GM23248 (cell line): ENCODE data around the gene DIP2C. TPM values are rescaled to one million over a fixed set of nuclear protein-coding genes. Genes with fewer than 3 reads are reported as not detected.

Experiments used
- DNase-seq: peaks from one replicate; pipeline ENCODE4 v3.0.0-alpha.2; 2015
- H2AFZ ChIP-seq: fragments of 200-600 bp; sonication (generic); 2 replicates; pipeline ENCODE4 v1.6.1; 2016; ENCODE audit warnings: antibody characterized with exemption
- H3F3A ChIP-seq: fragments of 200-600 bp; sonication (generic); 2 replicates; pipeline ENCODE4 v1.6.1; 2016; ENCODE audit warnings: mild to moderate bottlenecking, antibody characterized with exemption, mixed run types; ENCODE audit not compliant: insufficient read depth
- H3K27ac ChIP-seq: fragments of 200-600 bp; sonication (generic); 2 replicates; pipeline ENCODE4 v1.5.1; 2016; ENCODE audit warnings: mild to moderate bottlenecking
- H3K27me3 ChIP-seq: fragments of 200-600 bp; sonication (generic); replicated peaks from 2 replicates; pipeline ENCODE4 v1.6.1; 2016; ENCODE audit warnings: mild to moderate bottlenecking; ENCODE audit not compliant: insufficient read depth
- H3K36me3 ChIP-seq: fragments of 200-600 bp; sonication (generic); 2 replicates; pipeline ENCODE4 v1.6.1; 2016; ENCODE audit warnings: low read depth, mild to moderate bottlenecking
- H3K4me1 ChIP-seq: fragments of 200-600 bp; sonication (generic); 2 replicates; pipeline ENCODE4 v1.6.1; 2016; ENCODE audit warnings: mild to moderate bottlenecking; ENCODE audit not compliant: insufficient read depth
- H3K4me2 ChIP-seq: fragments of 200-600 bp; sonication (generic); one replicate; pipeline ENCODE4 v1.6.1; 2016; ENCODE audit warnings: mild to moderate bottlenecking; ENCODE audit not compliant: unreplicated experiment
- H3K4me3 ChIP-seq: fragments of 200-600 bp; sonication (generic); 2 replicates; pipeline ENCODE4 v1.5.1; 2016; ENCODE audit warnings: mild to moderate bottlenecking
- H3K79me2 ChIP-seq: fragments of 200-600 bp; sonication (generic); 2 replicates; pipeline ENCODE4 v1.6.1; 2016; ENCODE audit warnings: mild to moderate bottlenecking; ENCODE audit not compliant: insufficient read depth
- H3K9ac ChIP-seq: fragments of 200-600 bp; sonication (generic); 2 replicates; pipeline ENCODE4 v1.6.1; 2016; ENCODE audit warnings: mild to moderate bottlenecking
- H3K9me2 ChIP-seq: fragments of 200-600 bp; sonication (generic); 2 replicates; pipeline ENCODE4 v1.6.1; 2016; ENCODE audit warnings: mixed run types, mild to moderate bottlenecking, moderate library complexity; ENCODE audit not compliant: insufficient read depth
- H3K9me3 ChIP-seq: fragments of 200-600 bp; sonication (generic); one replicate; pipeline ENCODE4 v1.6.1; 2017; ENCODE audit warnings: low read depth
- H4K20me1 ChIP-seq: fragments of 200-600 bp; sonication (generic); 2 replicates; pipeline ENCODE4 v1.6.0; 2016; ENCODE audit not compliant: insufficient read depth
- EZH2 ChIP-seq: fragments of 200-600 bp; sonication (generic); IDR thresholded peaks from 2 replicates; pipeline ENCODE4 v1.6.1; 2018; ENCODE audit warnings: antibody characterized with exemption, mild to moderate bottlenecking; ENCODE audit not compliant: insufficient read depth, poor library complexity, severe bottlenecking
- EZH2phosphoT487 ChIP-seq: fragments of 200-600 bp; sonication (generic); IDR thresholded peaks from 2 replicates; pipeline ENCODE4 v1.6.1; 2018; ENCODE audit warnings: antibody characterized with exemption, moderate library complexity, mild to moderate bottlenecking, low read depth; ENCODE audit not compliant: insufficient read depth
- WGBS, 2 experiments: methylation state at CpG; one replicate each; pipeline ENCODE4 v1.1.6; 2015 to 2017; ENCODE audit warnings: low lambda C conversion rate in 2 of 2, low coverage in 1 of 2; ENCODE audit errors: missing lambda C conversion rate in 2 of 2; 5-methylcytosine and 5-hydroxymethylcytosine counted together
- in situ Hi-C: fragments of 300-500 bp; cut with MboI; formaldehyde crosslinking; loops from 2 replicates; pipeline ENCODE4 v1.15.0; 2020
- polyA plus RNA-seq: library from polyadenylated mRNA; unstranded; fragments of >200 nt; fragmentation: Nextera tagmentation; extraction: Ambion mirVana; gene quantifications from 2 replicates; pipeline ENCODE4 v1.2.1, GENCODE V29; 2016
- total RNA-seq: library from RNA; depleted of rRNA; stranded (reverse); fragments of >200 nt; shearing (Covaris generic); gene quantifications from 2 replicates; pipeline ENCODE4 v1.2.3, GENCODE V29; 2014

The DIP2C gene
- total and polyA plus RNA-seq, 2 experiments from 2014 or later, result 12.0 to 13.1 TPM

DNA sequence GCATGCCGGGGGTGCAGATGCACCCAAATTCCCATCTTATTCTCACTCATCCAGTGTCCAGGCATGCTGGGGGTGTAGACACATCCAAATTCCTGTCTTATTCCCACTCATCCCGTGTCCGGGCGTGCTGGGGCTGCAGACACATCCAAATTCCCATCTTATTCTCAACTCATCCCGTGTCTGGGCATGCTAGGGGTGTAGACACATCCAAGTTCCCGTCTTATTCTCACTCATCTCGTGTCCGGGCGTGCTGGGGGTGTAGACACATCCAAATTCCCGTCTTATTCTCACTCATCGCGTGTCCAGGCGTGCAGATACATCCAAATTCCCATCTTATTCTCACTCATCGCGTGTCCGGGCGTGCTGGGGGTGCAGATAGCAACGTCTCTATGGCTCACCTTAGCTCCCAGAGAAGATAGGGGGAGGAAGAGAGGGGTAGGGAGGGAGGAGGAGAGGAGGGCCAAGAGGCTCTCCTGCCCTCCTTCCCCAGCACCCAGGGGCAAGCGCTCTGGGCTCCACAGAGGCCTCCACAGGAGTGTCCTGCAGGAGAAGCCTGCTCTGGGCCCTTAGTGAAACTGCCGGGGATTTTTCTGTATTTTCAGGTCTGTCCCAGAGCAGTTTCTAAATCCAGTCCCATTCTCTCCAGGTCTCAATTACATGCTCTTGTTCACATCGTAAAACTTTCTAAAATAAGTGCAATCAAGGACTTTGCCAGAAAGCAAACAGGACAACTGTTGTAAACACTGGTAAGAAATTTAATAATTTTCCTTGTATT lies 210.8 kb downstream of the DIP2C start:
- H2AFZ ChIP-seq, result no peak overlapping the region
- no peaks in the 10 kb centered on the region for H3K9me3 ChIP-seq
- no peaks in the 10 kb centered on the region for H3K4me1 ChIP-seq
- H3K4me3 ChIP-seq, result no peak overlapping the region
- TF ChIP-seq EZH2phosphoT487 (no peak), EZH2 (no peak)
- no peak overlapping the region for H3K27ac ChIP-seq
- H4K20me1 ChIP-seq, result no peaks in the 10 kb centered on the region
- in situ Hi-C loops, result no loop called here
- H3K27me3 ChIP-seq, result no peaks in the 10 kb centered on the region
- H3K36me3 ChIP-seq, result no peaks in the 10 kb centered on the region
- H3K9ac ChIP-seq, result no peak overlapping the region
- H3K4me2 ChIP-seq, result no peak overlapping the region
- WGBS, 2 experiments, result 88 to 90% methylated on average over 21 of the region's 21 CpGs
- H3F3A ChIP-seq, result no peaks in the 10 kb centered on the region
- no peaks in the 10 kb centered on the region for H3K9me2 ChIP-seq
- DNase-seq, result no peak
- H3K79me2 ChIP-seq, result peaks cover 13% of the 10 kb centered on the region; the same call in 1 of the 2 replicates

DNA sequence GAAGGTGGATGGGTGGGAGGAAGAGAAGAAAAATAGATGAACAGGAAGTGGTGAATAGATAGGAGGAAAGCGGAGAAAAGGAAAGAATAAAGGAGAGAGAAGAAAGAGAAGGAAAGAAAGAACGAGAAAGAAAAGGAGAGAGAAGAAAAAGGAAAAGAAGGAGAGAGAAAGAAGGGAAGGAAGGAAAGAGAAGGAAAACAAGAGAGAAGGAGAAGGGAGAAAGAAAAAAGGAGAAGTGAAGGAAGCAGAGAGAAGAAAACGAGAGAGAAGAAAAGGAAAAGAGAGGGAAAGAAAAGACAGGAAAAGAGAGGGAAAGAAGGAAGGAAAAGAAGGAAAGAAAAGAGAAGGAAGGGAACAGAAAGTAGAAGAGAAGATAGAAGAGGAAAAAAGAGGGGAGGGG lies 211.8 kb downstream of the DIP2C start:
- Histone ChIP-seq H3K9me3 (no peaks in the 10 kb centered on the region), H3F3A (no peaks in the 10 kb centered on the region), H3K4me1 (no peaks in the 10 kb centered on the region), H3K27me3 (no peaks in the 10 kb centered on the region), H3K4me2 (no peak overlapping the region), H3K9ac (no peak overlapping the region), H3K79me2 (peaks cover 13% of the 10 kb centered on the region; the same call in 1 of the 2 replicates), H3K9me2 (no peaks in the 10 kb centered on the region), H3K27ac (no peak overlapping the region), H2AFZ (no peak overlapping the region), H3K4me3 (no peak overlapping the region), H3K36me3 (no peaks in the 10 kb centered on the region), H4K20me1 (no peaks in the 10 kb centered on the region)
- 75 to 95% methylated on average over 2 to 3 of the region's 3 CpGs for WGBS, 2 experiments
- in situ Hi-C loops, result no loop called here
- TF ChIP-seq EZH2phosphoT487 (no peak), EZH2 (no peak)
- DNase-seq, result no peak

DNA sequence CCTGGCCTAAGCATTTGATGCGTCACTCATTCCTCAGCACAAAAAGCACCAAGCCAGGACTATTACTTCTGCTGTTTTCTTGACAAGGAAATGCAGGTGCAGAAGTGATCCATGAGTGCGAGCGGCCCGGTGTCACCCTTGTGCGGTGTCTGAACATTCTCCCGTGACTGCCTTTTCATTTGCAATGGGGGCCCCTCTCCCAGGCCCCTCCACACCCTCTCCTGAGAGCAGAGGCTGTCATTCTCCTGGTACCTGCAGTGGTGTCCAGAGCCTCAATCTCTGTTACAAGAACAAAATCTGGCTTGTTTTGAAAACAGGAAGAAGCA lies 213.1 kb downstream of the DIP2C start:
- Histone ChIP-seq H3K36me3 (no peaks in the 10 kb centered on the region), H4K20me1 (no peaks in the 10 kb centered on the region), H3K27ac (no peak overlapping the region), H3K9me3 (no peaks in the 10 kb centered on the region), H3K4me2 (no peak overlapping the region), H3K4me1 (no peaks in the 10 kb centered on the region), H2AFZ (no peak overlapping the region), H3K9ac (no peak overlapping the region), H3K27me3 (no peaks in the 10 kb centered on the region), H3K4me3 (no peak overlapping the region), H3K79me2 (peaks cover 6% of the 10 kb centered on the region; the same call in 1 of the 2 replicates), H3F3A (no peaks in the 10 kb centered on the region), H3K9me2 (no peaks in the 10 kb centered on the region)
- DNase-seq, result no peak
- in situ Hi-C loops, result no loop called here
- WGBS, 2 experiments, result 98% methylated on average over 6 of the region's 6 CpGs
- TF ChIP-seq EZH2phosphoT487 (no peak), EZH2 (no peak)

DNA sequence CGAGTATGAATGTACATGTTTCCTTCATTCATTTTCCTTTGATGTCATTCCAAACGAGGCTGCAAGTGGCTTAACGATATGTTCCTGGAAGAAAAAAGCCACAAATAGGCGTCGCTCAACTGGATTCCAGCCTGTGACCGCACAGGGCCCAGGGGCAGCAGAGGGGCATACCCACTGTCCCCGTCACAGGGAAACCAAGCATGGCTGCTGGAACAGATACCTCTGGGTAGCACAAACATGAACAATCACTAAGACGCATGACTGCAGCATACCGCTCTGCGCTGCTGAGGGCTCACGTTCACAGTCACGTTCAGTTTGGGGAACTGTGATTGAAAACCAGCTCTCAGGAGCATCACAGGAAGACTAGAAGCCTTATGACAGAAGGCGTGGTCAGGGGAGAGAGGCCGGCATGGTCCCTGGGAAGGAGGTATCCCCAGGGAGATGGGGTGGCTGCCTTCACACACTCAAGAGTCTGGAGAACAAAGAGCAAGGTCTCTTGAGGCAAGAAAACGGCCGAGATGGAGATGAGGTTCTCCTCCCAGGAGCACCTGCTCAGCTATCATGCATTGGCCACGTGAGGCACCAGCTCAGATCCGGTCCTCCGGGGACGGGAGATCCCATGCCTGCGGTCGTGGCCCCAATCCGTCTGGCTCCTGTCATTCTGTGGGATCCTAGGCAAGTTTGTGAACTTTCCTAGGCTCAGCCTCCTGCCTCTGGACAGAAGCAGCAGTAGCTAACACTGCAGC lies 213.6 kb downstream of the DIP2C start:
- 85 to 87% methylated on average over 23 of the region's 23 CpGs for WGBS, 2 experiments

More for the DNA sequence above, 213.6 kb downstream of the DIP2C start:
- Histone ChIP-seq H3K79me2 (0 out of 2 replicates have a peak, but pooled peaks cover under 1% of the 10 kb centered on the region), H3K4me1 (no peaks in the 10 kb centered on the region), H3K9me3 (no peaks in the 10 kb centered on the region), H3K4me3 (no peak overlapping the region), H3F3A (no peaks in the 10 kb centered on the region), H3K4me2 (no peak overlapping the region), H2AFZ (no peak overlapping the region), H3K36me3 (no peaks in the 10 kb centered on the region; the same call in 1 of the 2 replicates), H3K9ac (no peak overlapping the region), H4K20me1 (no peaks in the 10 kb centered on the region), H3K9me2 (no peaks in the 10 kb centered on the region), H3K27me3 (no peaks in the 10 kb centered on the region), H3K27ac (no peak overlapping the region)
- no peak for DNase-seq
- in situ Hi-C loops, result no loop called here
- no peak for TF ChIP-seq EZH2
- TF ChIP-seq EZH2phosphoT487, result no peak
